Glomerular endothelial cell (primary cell): ENCODE measurements around the gene PLD5. TPM values are rescaled to one million over a fixed set of nuclear protein-coding genes. Genes with fewer than 3 reads are reported as not detected.
"Not testable (repeated sequence)": the region's sequence is repeated elsewhere in the genome, so short reads cannot be mapped to it uniquely, and the experiment has no call there.

Experiments used
- DNase-seq: peaks from one replicate; pipeline ENCODE4 v3.0.0-alpha.2; 2011; ENCODE audit warnings: low read depth, low spot score; ENCODE audit errors: extremely low read depth
- total RNA-seq: library from RNA; depleted of rRNA; stranded (reverse); fragments of >200 nt; gene quantifications from 2 replicates; pipeline ENCODE4 v1.2.3, GENCODE V29; 2015

PLD5 gene
- total RNA-seq, 1 donor from 2014 or later: 0.29 TPM

DNA sequence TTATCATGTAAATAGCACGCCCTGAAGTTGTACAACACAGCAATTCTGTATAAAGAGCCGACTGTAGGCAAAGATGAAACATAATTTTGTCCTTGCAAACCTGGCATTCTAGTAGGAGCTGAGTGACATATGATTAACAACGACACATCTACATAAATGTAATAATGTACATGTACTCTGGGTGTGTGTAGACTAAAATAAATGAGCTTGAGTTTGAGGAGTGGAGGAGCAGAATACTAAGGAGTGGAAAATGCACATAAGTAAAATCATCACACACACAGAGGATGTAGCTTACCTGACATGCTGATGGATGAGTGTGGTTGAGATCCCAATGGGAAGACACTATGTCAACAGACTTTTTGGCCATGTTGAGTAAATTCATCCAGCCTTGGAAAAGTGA lies 236.4 kb downstream of the PLD5 start:
- DNase-seq: not testable (repeated sequence)

DNA sequence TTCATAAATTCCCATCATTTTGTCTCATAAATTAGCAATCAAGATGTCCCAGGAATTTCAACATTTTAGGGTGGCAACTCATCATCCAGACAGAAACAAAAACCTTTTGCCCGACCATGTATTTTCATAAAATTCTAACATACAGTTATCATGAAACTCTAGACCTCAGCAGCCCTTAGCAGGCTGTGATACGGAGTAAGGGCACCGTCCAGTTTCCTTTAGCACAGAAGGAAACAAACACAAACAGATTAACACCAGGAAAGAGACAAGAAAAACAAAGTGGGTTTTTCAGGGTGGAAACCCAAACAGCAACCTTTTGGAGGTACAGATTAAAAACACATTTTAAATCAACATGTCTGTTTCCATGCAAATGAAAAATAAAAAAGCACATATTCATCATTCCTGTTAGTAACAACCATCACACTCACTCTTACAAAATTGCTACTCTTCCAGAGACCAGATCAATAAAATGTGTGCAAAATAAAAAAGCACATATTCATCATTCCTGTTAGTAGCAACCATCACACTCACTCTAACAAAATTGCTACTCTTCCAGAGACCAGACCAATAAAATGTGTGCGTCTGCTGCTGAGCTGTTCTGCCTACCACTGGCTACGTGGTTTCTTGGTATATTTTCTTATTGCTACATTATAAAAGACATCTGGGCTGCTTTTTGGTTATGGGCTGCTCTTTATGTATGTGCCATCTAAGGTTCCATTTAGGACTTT lies 241.6 kb downstream of the PLD5 start:
- not testable (repeated sequence) for DNase-seq

- not testable (repeated sequence) for DNase-seq
Measured at GRCh38 chr1:242278406-242278805, 246.1 kb downstream of the PLD5 start.

DNA sequence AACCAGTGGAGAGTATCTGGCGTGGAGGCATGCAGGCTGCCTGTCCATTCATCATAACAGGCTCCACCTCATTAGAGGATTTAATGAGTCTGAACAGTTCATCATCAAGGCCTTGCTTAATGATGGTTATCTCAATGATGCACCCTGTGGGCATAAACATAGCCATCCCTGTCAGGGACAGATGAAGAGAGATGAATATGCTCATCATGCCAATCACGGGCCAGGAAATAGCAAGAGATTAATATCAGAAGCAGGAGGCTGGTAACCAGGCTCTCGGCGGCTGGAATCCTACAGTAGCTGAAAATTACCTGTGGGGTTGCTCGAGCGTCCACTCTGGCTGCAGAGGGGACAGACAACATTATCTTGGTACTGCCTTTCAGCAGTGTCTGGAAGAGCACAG lies 247.7 kb downstream of the PLD5 start:
- not testable (repeated sequence) for DNase-seq

GRCh38 chr1:242267004-242267403 lies 257.5 kb downstream of the PLD5 start:
- DNase-seq: not testable (repeated sequence)

- DNase-seq: not testable (repeated sequence)
Measured at GRCh38 chr1:242264419-242264818, 260.1 kb downstream of the PLD5 start.

DNA sequence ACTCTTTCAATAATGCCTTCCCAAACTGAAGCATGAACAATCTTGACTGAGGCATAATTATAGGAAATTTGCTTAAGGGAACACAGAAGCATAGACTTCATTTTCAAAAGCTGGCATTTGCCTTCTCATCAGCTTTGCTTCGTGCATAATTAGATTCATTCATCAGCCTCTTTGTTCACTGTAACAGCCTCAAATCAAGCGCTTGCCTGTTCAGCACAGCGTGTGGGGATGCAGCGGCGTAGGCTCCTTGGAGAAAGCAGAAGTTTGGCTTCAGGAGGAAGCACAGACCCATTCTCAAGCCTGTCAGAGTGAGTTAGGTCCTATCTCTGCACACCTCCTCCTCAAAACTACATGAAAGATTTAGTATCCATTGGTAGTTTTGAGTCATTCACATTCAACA lies 279.2 kb downstream of the PLD5 start:
- DNase-seq: no peak

- no peak for DNase-seq
Measured at GRCh38 chr1:242243472-242243871, 281.0 kb downstream of the PLD5 start.

DNA sequence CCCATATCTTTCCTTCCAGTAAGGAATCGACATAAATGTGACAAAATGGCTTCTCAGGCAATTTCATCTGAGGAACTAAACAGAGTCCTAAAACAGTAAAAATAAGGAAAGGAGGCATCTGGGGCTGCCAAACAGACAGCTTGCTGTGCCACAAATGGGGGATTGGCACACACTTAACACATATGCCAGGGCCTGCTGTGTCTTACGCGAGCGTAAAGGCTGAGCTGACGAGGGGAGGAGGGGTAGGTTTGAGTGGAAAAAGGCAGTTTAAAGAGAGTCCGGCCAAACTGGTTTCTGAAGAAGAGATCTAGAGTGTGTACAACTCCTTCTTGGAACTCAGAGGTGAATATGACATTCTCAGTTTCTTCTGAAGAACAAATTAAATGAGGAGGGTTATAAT lies 281.5 kb downstream of the PLD5 start:
- DNase-seq: no peak

DNA sequence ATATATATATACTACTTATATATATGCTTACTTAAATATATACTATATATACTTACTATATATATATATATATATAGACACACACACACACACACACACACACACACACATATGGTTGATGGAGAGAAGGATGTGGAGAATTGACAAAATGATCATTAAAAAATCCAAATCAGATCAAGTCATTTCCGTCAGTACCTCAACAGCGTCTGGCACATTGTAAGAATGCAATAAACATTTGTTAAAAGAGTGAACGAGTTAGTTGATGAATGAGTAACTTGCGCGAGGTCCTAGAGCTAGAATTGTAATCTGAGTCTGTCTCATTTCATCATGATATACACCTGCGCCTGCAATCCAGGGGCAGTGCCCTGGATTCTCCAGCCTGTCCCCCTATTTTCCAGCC lies 282.6 kb downstream of the PLD5 start:
- no peak for DNase-seq

GRCh38 chr1:242240691-242241090 lies 283.8 kb downstream of the PLD5 start:
- no peak for DNase-seq

DNA sequence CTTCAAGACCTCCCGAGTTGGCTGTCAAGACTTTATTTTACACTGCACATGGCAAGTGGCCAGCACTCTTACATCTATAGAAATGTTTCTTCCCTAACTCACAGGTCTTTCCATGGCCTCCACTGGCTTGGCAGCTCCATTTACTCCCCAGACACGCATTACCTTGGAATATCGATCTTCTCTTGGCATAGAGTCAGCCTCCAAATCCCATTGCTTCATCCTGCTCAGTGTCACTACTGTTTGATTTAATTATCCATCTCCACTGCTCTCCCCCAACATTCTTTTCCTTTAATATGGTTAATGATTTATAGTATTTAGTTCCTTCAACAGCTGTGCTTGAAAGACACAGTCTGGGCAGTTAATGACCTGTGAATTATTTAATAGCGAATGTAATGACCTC lies 284.4 kb downstream of the PLD5 start:
- DNase-seq: no peak

DNA sequence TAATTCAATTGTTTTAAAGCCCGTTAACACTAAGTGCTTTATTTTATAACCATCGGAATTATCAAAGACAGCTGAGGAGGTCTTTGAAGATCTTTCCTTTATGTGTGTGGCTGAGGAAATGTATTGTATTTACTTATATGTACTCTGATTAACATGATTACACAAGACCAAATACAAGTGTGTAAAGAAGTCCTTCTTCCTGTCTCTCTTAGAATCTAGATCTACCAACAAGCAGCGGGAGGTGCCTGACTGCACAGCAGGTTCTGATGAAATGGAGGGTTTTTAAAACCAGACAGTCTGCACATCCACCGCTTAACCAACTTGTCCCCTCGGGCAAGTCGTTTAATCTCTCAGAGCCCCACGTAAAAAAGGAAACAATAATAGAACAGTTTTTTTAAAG lies 285.1 kb downstream of the PLD5 start:
- DNase-seq: no peak

GRCh38 chr1:242237051-242237450 lies 287.4 kb downstream of the PLD5 start:
- DNase-seq: no peak

GRCh38 chr1:242228991-242229390 lies 295.5 kb downstream of the PLD5 start:
- no peak for DNase-seq

DNA sequence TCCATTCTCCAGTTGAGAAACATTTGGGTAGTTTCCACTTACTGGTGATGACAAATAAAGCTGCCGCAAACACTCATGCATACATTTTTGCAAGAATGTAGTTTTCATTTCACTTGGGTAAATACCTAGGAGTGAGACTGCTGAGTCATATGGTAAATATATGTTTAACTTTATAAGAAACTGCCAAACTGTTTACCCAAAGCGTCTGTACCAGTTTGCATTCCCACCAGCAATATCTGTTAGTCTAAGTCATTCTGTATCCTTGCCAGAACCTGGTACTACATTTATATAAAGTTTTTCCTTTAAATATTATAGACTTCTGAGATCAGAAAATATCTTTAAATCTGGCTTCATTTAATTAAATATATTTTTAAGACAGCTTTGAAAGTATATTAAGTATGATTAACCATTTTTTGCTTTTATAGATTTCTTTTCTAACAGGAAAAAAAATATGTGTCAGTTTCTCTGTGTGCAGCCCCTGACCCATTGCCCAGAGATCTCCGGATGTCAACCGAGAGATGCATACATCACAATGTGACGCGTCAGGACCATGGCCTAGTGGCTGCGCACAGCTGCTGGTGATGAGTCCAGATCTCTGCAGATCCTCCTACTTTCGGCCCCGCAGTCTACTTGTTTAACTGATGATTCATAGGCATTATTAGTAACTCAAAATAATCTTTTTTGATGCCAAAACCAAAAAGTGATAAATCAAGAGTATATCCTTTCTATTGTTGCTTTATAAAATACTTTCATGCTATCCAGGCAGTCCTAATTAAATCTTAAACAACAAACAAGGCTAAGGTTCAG lies 298.5 kb downstream of the PLD5 start:
- DNase-seq: no peak

GRCh38 chr1:242224878-242225766 lies 299.4 kb downstream of the PLD5 start:
- not testable (repeated sequence) for DNase-seq

- DNase-seq: no peak
Measured at GRCh38 chr1:242224461-242224860, 300.0 kb downstream of the PLD5 start.

DNA sequence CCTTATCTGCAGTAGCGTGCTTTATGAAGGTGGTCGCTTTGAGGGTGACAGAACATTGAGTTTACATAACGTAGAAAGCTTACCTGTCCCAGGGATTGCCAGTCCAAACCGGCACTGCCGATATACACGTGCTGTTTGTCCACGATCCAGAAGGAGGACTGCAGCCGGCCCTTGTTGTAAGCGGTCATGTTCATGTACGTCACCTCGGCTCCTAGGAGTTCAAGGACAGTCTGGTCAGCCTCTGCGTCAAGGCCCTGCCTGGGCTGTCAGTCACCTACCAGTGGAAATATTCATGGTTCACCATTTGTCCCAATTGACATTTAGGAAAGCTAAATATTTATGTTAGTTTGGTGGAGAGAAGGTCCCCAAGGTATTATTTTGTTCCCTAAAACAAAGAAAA lies 304.6 kb downstream of the PLD5 start:
- no peak for DNase-seq

DNA sequence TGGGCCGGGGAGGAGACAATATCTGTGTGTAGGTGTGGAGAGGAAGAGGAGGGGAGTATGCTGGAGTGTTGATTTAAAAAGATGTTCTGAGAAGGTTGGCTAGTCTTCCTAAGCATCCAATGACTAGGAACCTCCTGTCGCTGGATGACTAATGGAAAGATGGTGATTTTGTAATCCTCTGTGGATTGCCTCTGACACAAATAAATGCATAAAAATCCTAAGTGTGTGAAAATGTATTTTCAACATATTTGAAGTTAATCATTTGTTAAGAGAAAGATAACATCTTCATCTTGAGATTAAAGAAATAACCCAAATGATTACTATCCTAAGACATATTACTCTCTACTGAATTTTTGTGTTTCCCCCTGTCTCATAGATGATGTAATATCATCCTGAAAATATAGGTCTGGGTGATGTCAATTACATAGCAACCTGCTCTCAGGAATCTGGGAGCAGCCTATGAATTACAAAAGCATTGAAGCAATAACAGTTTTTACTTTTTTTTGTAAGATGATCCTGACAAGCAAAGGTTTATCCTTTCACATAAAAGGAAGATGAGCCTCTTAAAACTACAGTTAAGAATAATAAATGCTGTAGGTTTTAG lies 305.1 kb downstream of the PLD5 start:
- DNase-seq: no peak

DNA sequence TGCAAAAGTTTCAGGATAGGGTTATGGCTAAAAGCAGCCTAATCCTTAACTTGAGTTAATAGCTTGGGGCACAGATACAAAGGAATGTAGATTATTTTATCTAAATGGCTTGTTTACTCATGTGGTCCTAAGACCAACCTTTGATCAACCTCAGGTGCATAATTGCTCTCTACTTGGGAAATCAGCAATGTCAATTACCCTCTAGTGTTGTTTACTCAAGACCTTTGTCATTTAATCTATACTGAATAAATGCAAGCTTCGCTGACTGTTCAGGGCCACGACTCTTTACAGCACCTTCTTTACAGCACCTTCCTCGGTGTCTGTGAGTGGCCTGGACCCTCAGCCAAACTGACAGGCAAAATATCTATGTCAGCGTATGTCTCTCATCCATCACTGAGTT lies 308.1 kb downstream of the PLD5 start:
- no peak for DNase-seq
